Activated CD8-positive, alpha-beta memory T cell treated with anti-CD3 and anti-CD28 coated beads for 1 hour (primary cell): ENCODE measurements around the gene OBSL1.

Source experiments
- DNase-seq, 2 donors: peaks; one replicate each; pipeline ENCODE4 v3.0.0-alpha.2; 2020; ENCODE audit warnings: low read depth in 1 of 2; ENCODE audit errors: extremely low read depth in 1 of 2

The OBSL1 gene

GRCh38 chr2:219536967-219537366, 34.4 kb downstream of the OBSL1 start:
- DNase-seq = no peak

GRCh38 chr2:219536425-219536824, 34.9 kb downstream of the OBSL1 start:
- DNase-seq = no peak

GRCh38 chr2:219533930-219534661, 37.2 kb downstream of the OBSL1 start:
- DNase-seq = no peak

- DNase-seq = no peak
These were observed 39.0 kb downstream of the OBSL1 start for GRCh38 chr2:219532378-219532649.

- DNase-seq = no peak
These were observed 39.5 kb downstream of the OBSL1 start for GRCh38 chr2:219531639-219532377.

- peak; percentile 62 to 84 for DNase-seq
These were observed 41.0 kb downstream of the OBSL1 start for GRCh38 chr2:219530048-219530963.

GRCh38 chr2:219527472-219527871, 43.9 kb downstream of the OBSL1 start:
- DNase-seq = no peak

GRCh38 chr2:219527076-219527394, 44.3 kb downstream of the OBSL1 start:
- DNase-seq = no peak

- DNase-seq = no peak
These were observed 44.8 kb downstream of the OBSL1 start for GRCh38 chr2:219526320-219527075.

GRCh38 chr2:219525533-219526232, 45.7 kb downstream of the OBSL1 start:
- DNase-seq = no peak

GRCh38 chr2:219524817-219525216, 46.5 kb downstream of the OBSL1 start:
- DNase-seq = no peak

- DNase-seq = no peak
These were observed 48.2 kb downstream of the OBSL1 start for GRCh38 chr2:219523031-219523671.

- no peak for DNase-seq
These were observed 49.0 kb downstream of the OBSL1 start for GRCh38 chr2:219522111-219523030.

- no peak for DNase-seq
These were observed 50.1 kb downstream of the OBSL1 start for GRCh38 chr2:219521066-219521880.

- no peak for DNase-seq
These were observed 51.3 kb downstream of the OBSL1 start for GRCh38 chr2:219520079-219520478.

GRCh38 chr2:219519526-219519916, 51.8 kb downstream of the OBSL1 start:
- no peak for DNase-seq

GRCh38 chr2:219517954-219518778, 53.2 kb downstream of the OBSL1 start:
- DNase-seq = no peak
